GM20000 (cell line): ENCODE measurements around the gene NAV3.

Experiments used
- DNase-seq: peaks from one replicate; pipeline ENCODE4 v3.0.0; 2012; ENCODE audit warnings: low spot score
- TF ChIP-seq, protein P1 (sequence below): IDR thresholded peaks from 2 replicates; pipeline ENCODE4 v1.5.1; 2012; ENCODE audit warnings: mild to moderate bottlenecking, control low read depth; ENCODE audit errors: extremely low read depth, missing control alignments

The NAV3 gene

DNA sequence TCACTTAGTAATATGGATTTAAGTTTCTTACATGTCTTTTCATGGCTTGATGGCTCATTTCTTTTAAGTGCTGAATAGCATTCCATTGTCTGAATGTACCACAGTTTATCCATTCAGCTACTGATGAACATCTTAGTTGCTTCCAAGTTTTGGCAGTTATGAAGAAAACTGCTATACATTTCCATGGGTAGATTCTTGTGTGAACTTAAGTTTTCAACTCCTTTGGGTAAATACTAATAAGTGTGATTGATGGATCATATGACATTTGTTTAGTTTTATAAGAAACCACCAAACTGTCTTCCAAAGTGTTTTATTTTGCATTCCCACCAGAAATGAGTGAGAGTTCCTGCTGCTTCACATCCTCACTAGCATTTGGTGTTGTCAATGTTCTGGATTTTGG is 119.2 kb downstream of the NAV3 start:
- TF ChIP-seq, protein P1, sequence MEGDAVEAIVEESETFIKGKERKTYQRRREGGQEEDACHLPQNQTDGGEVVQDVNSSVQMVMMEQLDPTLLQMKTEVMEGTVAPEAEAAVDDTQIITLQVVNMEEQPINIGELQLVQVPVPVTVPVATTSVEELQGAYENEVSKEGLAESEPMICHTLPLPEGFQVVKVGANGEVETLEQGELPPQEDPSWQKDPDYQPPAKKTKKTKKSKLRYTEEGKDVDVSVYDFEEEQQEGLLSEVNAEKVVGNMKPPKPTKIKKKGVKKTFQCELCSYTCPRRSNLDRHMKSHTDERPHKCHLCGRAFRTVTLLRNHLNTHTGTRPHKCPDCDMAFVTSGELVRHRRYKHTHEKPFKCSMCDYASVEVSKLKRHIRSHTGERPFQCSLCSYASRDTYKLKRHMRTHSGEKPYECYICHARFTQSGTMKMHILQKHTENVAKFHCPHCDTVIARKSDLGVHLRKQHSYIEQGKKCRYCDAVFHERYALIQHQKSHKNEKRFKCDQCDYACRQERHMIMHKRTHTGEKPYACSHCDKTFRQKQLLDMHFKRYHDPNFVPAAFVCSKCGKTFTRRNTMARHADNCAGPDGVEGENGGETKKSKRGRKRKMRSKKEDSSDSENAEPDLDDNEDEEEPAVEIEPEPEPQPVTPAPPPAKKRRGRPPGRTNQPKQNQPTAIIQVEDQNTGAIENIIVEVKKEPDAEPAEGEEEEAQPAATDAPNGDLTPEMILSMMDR = no peak
- DNase-seq = no peak

DNA sequence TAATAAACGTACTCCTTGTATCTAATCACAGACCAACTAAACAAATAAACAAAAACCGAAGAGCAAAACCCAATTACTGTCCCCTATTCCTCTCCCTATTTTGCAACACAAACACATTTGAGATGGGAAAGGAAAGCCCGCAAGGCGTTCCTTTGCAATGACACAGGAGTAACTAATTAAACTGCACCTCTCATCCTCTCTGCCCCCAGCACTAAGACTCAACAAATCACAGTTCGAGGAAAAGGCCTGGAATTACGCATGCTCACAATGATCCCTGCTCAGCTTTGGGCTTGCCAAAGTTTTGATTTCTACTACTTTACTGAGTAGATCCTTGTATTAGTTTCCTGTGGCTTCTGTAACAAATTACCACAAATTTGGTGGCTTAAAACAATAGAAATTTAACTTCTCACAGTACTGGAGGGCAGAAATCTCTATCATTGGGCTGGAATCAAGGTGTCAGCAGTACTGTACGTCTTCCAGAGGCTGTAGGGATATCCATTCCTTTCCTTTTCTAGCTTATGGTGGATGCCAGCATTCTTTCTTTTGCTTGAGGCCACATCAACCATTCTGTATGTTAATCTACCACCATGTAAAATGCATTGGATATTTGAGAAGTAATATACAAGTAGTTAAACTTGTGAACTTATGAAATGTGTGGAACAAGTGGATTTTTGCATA is 123.0 kb downstream of the NAV3 start:
- TF ChIP-seq, protein P1 = no peak
- DNase-seq = no peak

DNA sequence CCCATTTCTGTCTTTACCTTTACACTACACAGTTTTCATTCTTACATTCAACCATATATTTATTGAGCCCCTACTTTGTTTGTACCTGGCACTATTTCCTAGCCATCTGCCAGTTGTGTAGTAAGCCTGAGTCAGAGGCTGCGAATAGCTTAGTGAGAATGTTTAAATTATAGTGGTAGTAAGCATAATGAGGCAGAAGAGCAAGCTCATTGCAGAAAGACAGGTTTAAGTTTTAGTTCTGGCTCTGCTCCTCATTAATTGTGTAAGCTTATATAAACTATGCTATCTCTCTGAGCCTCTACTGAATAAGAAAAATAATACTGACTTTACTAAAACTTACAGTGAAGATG is 123.5 kb downstream of the NAV3 start:
- DNase-seq = no peak

DNA sequence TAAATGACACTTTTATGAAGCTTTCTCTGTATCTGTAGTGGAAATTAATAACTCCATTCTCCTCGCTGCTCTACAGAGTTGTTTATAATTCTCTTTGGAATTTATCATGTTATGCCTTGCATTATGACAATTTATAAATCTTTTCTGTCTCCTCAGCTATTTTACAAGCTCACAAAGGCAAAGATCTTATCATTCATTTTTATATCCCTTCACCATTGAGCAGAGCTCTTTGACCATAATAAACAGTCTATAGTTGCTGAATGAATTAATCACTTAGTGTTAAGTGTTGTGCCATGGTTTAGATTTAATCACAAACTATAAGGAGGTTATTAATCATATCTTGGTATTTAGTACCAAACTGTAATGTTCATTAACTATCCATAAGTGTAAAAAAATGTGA is 126.4 kb downstream of the NAV3 start:
- DNase-seq = no peak
- TF ChIP-seq, protein P1 = no peak

More for the DNA sequence above, 123.5 kb downstream of the NAV3 start:
- TF ChIP-seq, protein P1 = no peak

DNA sequence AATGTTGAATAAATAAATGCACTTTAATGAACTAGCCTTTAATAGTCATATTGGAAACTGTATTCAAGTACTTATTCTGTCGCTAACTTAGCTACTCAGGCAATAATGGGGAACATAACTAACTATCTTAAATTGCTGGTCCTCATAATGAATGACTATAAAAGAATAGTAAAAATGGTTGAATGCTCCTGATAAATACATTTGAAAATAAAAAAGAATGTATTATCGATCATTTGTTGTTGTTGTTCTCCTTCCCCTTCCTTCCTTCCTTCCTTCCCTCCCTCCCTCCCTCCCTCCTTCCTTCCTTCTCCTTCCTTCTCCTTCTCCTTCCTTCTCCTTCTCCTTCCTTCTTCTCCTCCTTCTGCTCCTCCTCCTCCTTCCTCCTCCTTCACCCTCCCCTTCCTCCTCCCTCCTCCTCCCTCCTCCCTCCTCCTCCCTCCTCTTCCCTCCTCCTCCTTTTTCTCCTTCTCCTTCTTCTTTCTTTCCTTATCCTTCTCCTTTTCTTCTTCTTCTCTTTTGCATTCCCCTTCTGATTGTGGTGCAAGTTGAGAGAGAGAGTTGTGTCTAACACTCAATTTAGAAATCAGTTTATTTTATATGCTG is 133.0 kb downstream of the NAV3 start:
- TF ChIP-seq, protein P1 = no peak

DNA sequence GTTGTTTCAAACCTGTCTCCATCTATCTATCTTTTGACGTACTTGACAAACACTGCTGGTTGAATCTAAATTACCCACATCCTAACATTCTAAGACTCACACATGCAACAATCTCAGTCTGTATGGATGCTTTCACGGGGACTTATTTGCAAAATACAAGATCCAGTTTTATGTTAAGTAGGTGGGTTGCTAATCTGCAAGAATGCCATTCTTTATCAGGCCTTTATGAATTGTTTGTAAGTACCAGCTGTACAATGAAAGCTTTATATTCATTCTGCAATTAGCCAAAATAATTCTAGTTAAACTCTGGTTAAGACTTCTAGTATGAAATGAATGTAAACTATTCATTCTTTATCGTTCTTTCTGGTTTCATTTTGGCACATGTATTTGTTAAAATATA is 135.1 kb downstream of the NAV3 start:
- no peak for DNase-seq
- TF ChIP-seq, protein P1 = no peak

More for the DNA sequence above, 133.0 kb downstream of the NAV3 start:
- no peak for DNase-seq

DNA sequence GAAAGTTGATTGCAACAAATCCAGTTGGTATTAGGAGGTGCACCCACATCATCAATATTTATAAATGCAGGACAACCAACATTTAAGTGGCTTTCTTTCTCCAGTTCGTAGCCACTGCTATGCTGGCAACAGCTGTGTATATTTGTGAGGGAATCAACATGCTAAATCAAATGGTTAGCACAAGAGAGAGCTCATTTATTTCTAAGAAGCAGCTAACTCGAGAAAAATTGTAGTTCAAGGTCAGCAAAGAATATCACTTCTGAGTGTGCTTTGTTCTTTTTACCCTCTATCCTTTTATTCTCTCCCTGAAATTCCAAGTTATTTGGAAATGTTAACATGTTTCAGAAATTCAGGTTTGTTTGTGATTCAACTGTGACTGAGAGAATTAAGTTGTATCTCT is 137.3 kb downstream of the NAV3 start:
- no peak for DNase-seq
- TF ChIP-seq, protein P1 = no peak
